Skeletal muscle satellite cell (primary cell): ENCODE measurements around the gene MTFMT.
A peak's percentile ranks its signal among the peaks of the same experiment; 100 is the strongest.
"Not testable (repeated sequence)": the region's sequence is repeated elsewhere in the genome, so short reads cannot be mapped to it uniquely, and the experiment has no call there.

Experiments
- H3K27me3 ChIP-seq: 2 replicates; pipeline ENCODE4 v1.7.0; 2013; ENCODE audit warnings: low read length; ENCODE audit not compliant: control insufficient read depth, insufficient read depth
- H3K36me3 ChIP-seq: 2 replicates; pipeline ENCODE4 v1.7.0; 2013; ENCODE audit warnings: mild to moderate bottlenecking, control low read depth, low read length; ENCODE audit not compliant: insufficient read depth
- H3K4me1 ChIP-seq: 2 replicates; pipeline ENCODE4 v1.7.0; 2013; ENCODE audit warnings: low read length; ENCODE audit not compliant: control insufficient read depth, insufficient read depth
- H3K4me2 ChIP-seq: 2 replicates; pipeline ENCODE4 v1.7.0; 2013; ENCODE audit warnings: mild to moderate bottlenecking, low read length
- H3K4me3 ChIP-seq: 2 replicates; pipeline ENCODE4 v1.7.0; 2013; ENCODE audit warnings: low read length
- H3K9ac ChIP-seq: 2 replicates; pipeline ENCODE4 v1.7.0; 2013; ENCODE audit warnings: mild to moderate bottlenecking, low read depth, low read length, moderate library complexity
- H3K9me3 ChIP-seq: replicated peaks from 2 replicates; pipeline ENCODE4 v1.7.0; 2013; ENCODE audit warnings: mild to moderate bottlenecking, control low read depth, low read length

MTFMT gene

GRCh38 chr15:65044724-65045481 is 15.5 kb upstream of the MTFMT start, which contains the start of gene SLC51B:
SLC51B (plus strand) TSS chr15:65045387; CDS start chr15:65050005, 4,618 bp downstream.
- Histone ChIP-seq H3K4me3 (no peak within 1 kb of the TSS), H3K27me3 (no peaks in the 10 kb centered on the region), H3K36me3 (no peaks in the 10 kb centered on the region), H3K4me2 (peak within 1 kb of the TSS; percentile 42), H3K9ac (no peak within 1 kb of the TSS), H3K4me1 (peaks cover 37% of the 10 kb centered on the region), H3K9me3 (no peaks in the 10 kb centered on the region)

- not testable (repeated sequence) for H3K4me3 ChIP-seq, H3K36me3 ChIP-seq, H3K9ac ChIP-seq
Observed at GRCh38 chr15:65044218-65044617, 14.8 kb upstream of the MTFMT start.

GRCh38 chr15:65042776-65043327 is 13.4 kb upstream of the MTFMT start:
- H3K4me3 ChIP-seq, result no peak overlapping the region
- H3K4me1 ChIP-seq, result peaks cover 28% of the 10 kb centered on the region
- no peak overlapping the region for H3K9ac ChIP-seq
- no peak overlapping the region for H3K4me2 ChIP-seq
- no peaks in the 10 kb centered on the region for H3K36me3 ChIP-seq
- H3K27me3 ChIP-seq, result no peaks in the 10 kb centered on the region
- no peaks in the 10 kb centered on the region for H3K9me3 ChIP-seq

More at GRCh38 chr15:65044218-65044617, 14.8 kb upstream of the MTFMT start:
- Histone ChIP-seq H3K4me2 (peak overlapping the region; percentile 48), H3K4me1 (peaks cover 30% of the 10 kb centered on the region)
- not testable (repeated sequence) for H3K9me3 ChIP-seq, H3K27me3 ChIP-seq

- peaks cover 28% of the 10 kb centered on the region for H3K4me1 ChIP-seq
- no peaks in the 10 kb centered on the region for H3K27me3 ChIP-seq
- no peaks in the 10 kb centered on the region for H3K9me3 ChIP-seq
- no peaks in the 10 kb centered on the region for H3K36me3 ChIP-seq
- no peak overlapping the region for H3K4me3 ChIP-seq
- no peak overlapping the region for H3K4me2 ChIP-seq
- H3K9ac ChIP-seq, result no peak overlapping the region
Observed at GRCh38 chr15:65041787-65042186, 12.3 kb upstream of the MTFMT start.

- Histone ChIP-seq H3K4me2 (no peak overlapping the region), H3K36me3 (no peaks in the 10 kb centered on the region), H3K4me1 (peaks cover 26% of the 10 kb centered on the region), H3K9me3 (no peaks in the 10 kb centered on the region), H3K4me3 (no peak overlapping the region), H3K27me3 (no peaks in the 10 kb centered on the region), H3K9ac (no peak overlapping the region)
Observed at GRCh38 chr15:65040461-65040860, 11.0 kb upstream of the MTFMT start.

- no peaks in the 10 kb centered on the region for H3K27me3 ChIP-seq
- H3K9me3 ChIP-seq, result no peaks in the 10 kb centered on the region
- H3K4me2 ChIP-seq, result no peak overlapping the region
- peaks cover 13% of the 10 kb centered on the region for H3K4me1 ChIP-seq
- H3K9ac ChIP-seq, result no peak overlapping the region
- H3K36me3 ChIP-seq, result no peaks in the 10 kb centered on the region
- no peak overlapping the region for H3K4me3 ChIP-seq
Observed at GRCh38 chr15:65038836-65039235, 9.4 kb upstream of the MTFMT start.

- Histone ChIP-seq H3K4me2 (no peak overlapping the region), H3K9ac (no peak overlapping the region), H3K9me3 (no peaks in the 10 kb centered on the region), H3K36me3 (no peaks in the 10 kb centered on the region), H3K4me1 (peaks cover 10% of the 10 kb centered on the region), H3K27me3 (no peaks in the 10 kb centered on the region), H3K4me3 (no peak overlapping the region)
Observed at GRCh38 chr15:65038428-65038827, 9.0 kb upstream of the MTFMT start.

- peaks cover 7% of the 10 kb centered on the region for H3K4me1 ChIP-seq
- no peaks in the 10 kb centered on the region for H3K36me3 ChIP-seq
- no peaks in the 10 kb centered on the region for H3K27me3 ChIP-seq
- no peak overlapping the region for H3K4me3 ChIP-seq
- H3K9ac ChIP-seq, result no peak overlapping the region
- no peak overlapping the region for H3K4me2 ChIP-seq
- no peaks in the 10 kb centered on the region for H3K9me3 ChIP-seq
Observed at GRCh38 chr15:65037309-65037708, 7.9 kb upstream of the MTFMT start.

GRCh38 chr15:65034719-65035118 is 5.3 kb upstream of the MTFMT start:
- no peak overlapping the region for H3K4me2 ChIP-seq
- H3K27me3 ChIP-seq, result peaks cover 6% of the 10 kb centered on the region
- H3K36me3 ChIP-seq, result no peaks in the 10 kb centered on the region
- H3K9me3 ChIP-seq, result no peaks in the 10 kb centered on the region
- peaks cover 7% of the 10 kb centered on the region for H3K4me1 ChIP-seq
- no peak overlapping the region for H3K9ac ChIP-seq
- no peak overlapping the region for H3K4me3 ChIP-seq

GRCh38 chr15:65033659-65034269 is 4.3 kb upstream of the MTFMT start:
- H3K4me2 ChIP-seq, result no peak overlapping the region
- no peak overlapping the region for H3K9ac ChIP-seq
- no peak overlapping the region for H3K4me3 ChIP-seq

GRCh38 chr15:65032801-65033537 is 3.5 kb upstream of the MTFMT start:
- H3K36me3 ChIP-seq, result no peaks in the 10 kb centered on the region
- H3K4me1 ChIP-seq, result peaks cover 12% of the 10 kb centered on the region
- H3K9ac ChIP-seq, result no peak overlapping the region
- no peaks in the 10 kb centered on the region for H3K9me3 ChIP-seq
- H3K27me3 ChIP-seq, result peaks cover 6% of the 10 kb centered on the region
- H3K4me2 ChIP-seq, result no peak overlapping the region
- no peak overlapping the region for H3K4me3 ChIP-seq

More at GRCh38 chr15:65033659-65034269, 4.3 kb upstream of the MTFMT start:
- peaks cover 6% of the 10 kb centered on the region for H3K27me3 ChIP-seq
- no peaks in the 10 kb centered on the region for H3K9me3 ChIP-seq
- no peaks in the 10 kb centered on the region for H3K36me3 ChIP-seq
- peaks cover 7% of the 10 kb centered on the region for H3K4me1 ChIP-seq
